Gastroesophageal sphincter (tissue), 3 donors: Measurements from ENCODE around the gene ATP2A1.

ENCODE experiments used
- CTCF ChIP-seq, 4 experiments: fragments of 200-600 bp in 2 of 4; fragments of 450-650 bp in 2 of 4; sonication (generic) in 1 of 4; IDR thresholded peaks; one replicate each; pipeline ENCODE4 v1.5.1; 2017 to 2019; ENCODE audit warnings: antibody characterized with exemption in 4 of 4, mild to moderate bottlenecking in 2 of 4, moderate library complexity in 2 of 4
- EP300 ChIP-seq: sonication (generic); formaldehyde crosslinking; IDR thresholded peaks from one replicate; pipeline ENCODE4 v1.6.1; 2017; ENCODE audit warnings: antibody characterized with exemption, mild to moderate bottlenecking
- POLR2A ChIP-seq, 2 donors: fragments of 450-650 bp; IDR thresholded peaks; one replicate each; pipeline ENCODE4 v1.6.1; 2017; ENCODE audit warnings: antibody characterized with exemption in 2 of 2, mild to moderate bottlenecking in 2 of 2, moderate library complexity in 1 of 2
- POLR2AphosphoS5 ChIP-seq: sonication (generic); formaldehyde crosslinking; IDR thresholded peaks from one replicate; pipeline ENCODE4 v1.6.1; 2017; ENCODE audit warnings: antibody characterized with exemption

DNA sequence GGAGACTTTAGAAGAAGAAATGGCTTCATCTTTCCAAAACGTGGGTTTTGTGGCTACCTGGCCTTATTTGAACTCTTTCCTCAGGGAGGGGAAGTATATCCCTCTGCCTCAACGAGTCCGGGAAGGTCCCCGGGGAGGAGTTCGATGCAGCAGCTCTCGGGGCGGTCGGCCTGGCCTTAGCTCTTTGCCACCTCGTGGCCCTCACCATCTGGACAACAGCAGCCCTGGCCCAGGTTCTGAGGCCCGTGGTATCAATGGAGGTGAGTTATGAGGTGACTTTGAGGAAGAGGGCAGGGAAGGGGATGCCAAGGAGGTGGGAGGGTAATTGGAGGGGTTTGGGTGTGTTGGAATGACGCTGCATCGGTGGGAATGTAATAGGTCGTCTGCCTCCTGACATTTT, 47.8 kb upstream of the ATP2A1 start:
- TF ChIP-seq CTCF (IDR thresholded peaks at IDR 0.05) (no peak), POLR2A (IDR thresholded peaks at IDR 0.05) (no peak), EP300 (no peak), POLR2AphosphoS5 (no peak)
